ENCODE measurements around the gene SDC1.
"Not testable (repeated sequence)": the region's sequence is repeated elsewhere in the genome, so short reads cannot be mapped to it uniquely, and the experiment has no call there.

GRCh38 chr2:20234597-20234996, 9.7 kb upstream of the SDC1 start:
- TF ChIP-seq CTCF (IDR thresholded peaks at IDR 0.05); POLR2A (IDR thresholded peaks at IDR 0.05); POLR2AphosphoS5 (IDR thresholded peaks at IDR 0.05; ENCODE audit: insufficient read depth in 1 of 2, low read depth in 1 of 2): not testable (repeated sequence)

All from vagina (tissue), 2 donors.